Smooth muscle cell (in vitro differentiated cells): ENCODE data around the gene SLC23A2. TPM values are rescaled to one million over a fixed set of nuclear protein-coding genes. Genes with fewer than 3 reads are reported as not detected.

ENCODE experiments used
- DNase-seq: peaks from one replicate; lab custom pipeline; 2025; ENCODE audit not compliant: unreplicated experiment; lab: John Stamatoyannopoulos, UW
- H2AFZ ChIP-seq: fragments of 200-600 bp; sonication (generic); 2 replicates; pipeline ENCODE4 v1.6.0; 2016; ENCODE audit warnings: antibody characterized with exemption, low read depth, mild to moderate bottlenecking
- H3F3A ChIP-seq: fragments of 200-600 bp; sonication (generic); 2 replicates; pipeline ENCODE4 v1.6.0; 2017; ENCODE audit warnings: antibody characterized with exemption, low read depth
- H3K27ac ChIP-seq: fragments of 200-600 bp; sonication (generic); 2 replicates; pipeline ENCODE4 v1.5.1; 2016; ENCODE audit warnings: low read depth, mild to moderate bottlenecking
- H3K27me3 ChIP-seq: fragments of 200-600 bp; sonication (generic); 2 replicates; pipeline ENCODE4 v1.6.1; 2016; ENCODE audit warnings: low read depth, mild to moderate bottlenecking
- H3K36me3 ChIP-seq: fragments of 200-600 bp; sonication (generic); 2 replicates; pipeline ENCODE4 v1.5.1; 2016; ENCODE audit warnings: low read depth
- H3K4me1 ChIP-seq: fragments of 200-600 bp; sonication (generic); 2 replicates; pipeline ENCODE4 v1.5.1; 2016; ENCODE audit warnings: low read depth
- H3K4me2 ChIP-seq: fragments of 200-600 bp; sonication (generic); 2 replicates; pipeline ENCODE4 v1.6.0; 2016; ENCODE audit warnings: mild to moderate bottlenecking
- H3K4me3 ChIP-seq: fragments of 200-600 bp; sonication (generic); 2 replicates; pipeline ENCODE4 v1.5.1; 2016; ENCODE audit warnings: mild to moderate bottlenecking
- H3K79me2 ChIP-seq: fragments of 200-600 bp; sonication (generic); 2 replicates; pipeline ENCODE4 v1.6.0; 2016; ENCODE audit warnings: low read depth, mild to moderate bottlenecking
- H3K9ac ChIP-seq: fragments of 200-600 bp; sonication (generic); 2 replicates; pipeline ENCODE4 v1.6.0; 2016; ENCODE audit warnings: low read depth
- H3K9me3 ChIP-seq: fragments of 200-600 bp; sonication (generic); replicated peaks from 2 replicates; pipeline ENCODE4 v1.5.1; 2016; ENCODE audit warnings: low read depth
- H4K20me1 ChIP-seq: fragments of 200-600 bp; sonication (generic); 2 replicates; pipeline ENCODE4 v1.6.0; 2016; ENCODE audit warnings: low read depth
- WGBS: methylation state at CpG from one replicate; pipeline ENCODE4 v1.1.7; 2016; ENCODE audit warnings: low lambda C conversion rate; 5-methylcytosine and 5-hydroxymethylcytosine counted together
- polyA plus RNA-seq: library from polyadenylated mRNA; unstranded; fragments of >200 nt; fragmentation: Nextera tagmentation; extraction: Ambion mirVana; gene quantifications from 2 replicates; pipeline ENCODE4 v1.2.1, GENCODE V29; 2016
- total RNA-seq: library from RNA; depleted of rRNA; stranded (reverse); fragments of >200 nt; gene quantifications from 2 replicates; pipeline ENCODE4 v1.2.3, GENCODE V29; 2014
- TF ChIP-seq, protein P1 (sequence below): fragments of 200-600 bp; sonication (generic); IDR thresholded peaks from 2 replicates; pipeline ENCODE4 v1.5.1; 2017; ENCODE audit warnings: borderline replicate concordance, mild to moderate bottlenecking, antibody characterized with exemption; ENCODE audit not compliant: insufficient read depth, poor library complexity, severe bottlenecking

Gene SLC23A2
- total and polyA plus RNA-seq, 2 experiments from 2014 or later = 1.4 to 5.0 TPM

DNA sequence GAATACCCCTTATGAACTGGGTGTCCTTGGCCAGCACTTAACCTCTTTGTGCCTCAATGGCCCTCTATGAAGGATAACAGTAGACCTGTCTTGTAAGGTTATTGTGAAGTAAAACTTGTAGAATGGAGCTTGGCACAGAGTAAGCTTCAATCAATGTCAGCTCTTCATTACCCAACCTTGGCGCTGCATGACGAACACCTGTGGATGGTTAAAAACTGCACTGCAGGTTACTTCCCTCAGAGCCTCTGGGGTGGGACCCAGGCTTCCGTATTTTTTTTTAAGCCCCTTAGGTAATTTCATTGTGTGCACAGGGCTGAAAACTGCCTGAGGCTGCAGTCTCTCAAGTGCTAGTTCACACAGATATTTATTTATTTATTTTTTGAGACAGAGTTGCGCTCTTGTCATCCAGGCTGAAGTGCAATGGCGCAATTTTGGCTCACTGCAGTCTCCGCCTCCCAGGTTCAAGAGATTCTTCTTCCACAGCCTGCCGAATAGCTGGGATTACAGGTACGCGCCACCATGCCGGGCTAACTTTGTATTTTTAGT, 42.8 kb upstream of the SLC23A2 start:
- no peaks in the 10 kb centered on the region for H4K20me1 ChIP-seq
- no peaks in the 10 kb centered on the region for H3K79me2 ChIP-seq
- no peaks in the 10 kb centered on the region for H3F3A ChIP-seq
- H2AFZ ChIP-seq = no peak overlapping the region
- no peaks in the 10 kb centered on the region for H3K9me3 ChIP-seq
- no peak overlapping the region for H3K27ac ChIP-seq
- H3K4me2 ChIP-seq = no peak overlapping the region
- no peaks in the 10 kb centered on the region for H3K27me3 ChIP-seq
- no peak overlapping the region for H3K9ac ChIP-seq
- TF ChIP-seq, protein P1, sequence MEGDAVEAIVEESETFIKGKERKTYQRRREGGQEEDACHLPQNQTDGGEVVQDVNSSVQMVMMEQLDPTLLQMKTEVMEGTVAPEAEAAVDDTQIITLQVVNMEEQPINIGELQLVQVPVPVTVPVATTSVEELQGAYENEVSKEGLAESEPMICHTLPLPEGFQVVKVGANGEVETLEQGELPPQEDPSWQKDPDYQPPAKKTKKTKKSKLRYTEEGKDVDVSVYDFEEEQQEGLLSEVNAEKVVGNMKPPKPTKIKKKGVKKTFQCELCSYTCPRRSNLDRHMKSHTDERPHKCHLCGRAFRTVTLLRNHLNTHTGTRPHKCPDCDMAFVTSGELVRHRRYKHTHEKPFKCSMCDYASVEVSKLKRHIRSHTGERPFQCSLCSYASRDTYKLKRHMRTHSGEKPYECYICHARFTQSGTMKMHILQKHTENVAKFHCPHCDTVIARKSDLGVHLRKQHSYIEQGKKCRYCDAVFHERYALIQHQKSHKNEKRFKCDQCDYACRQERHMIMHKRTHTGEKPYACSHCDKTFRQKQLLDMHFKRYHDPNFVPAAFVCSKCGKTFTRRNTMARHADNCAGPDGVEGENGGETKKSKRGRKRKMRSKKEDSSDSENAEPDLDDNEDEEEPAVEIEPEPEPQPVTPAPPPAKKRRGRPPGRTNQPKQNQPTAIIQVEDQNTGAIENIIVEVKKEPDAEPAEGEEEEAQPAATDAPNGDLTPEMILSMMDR = no peak
- H3K4me1 ChIP-seq = no peaks in the 10 kb centered on the region
- 91% methylated on average over 10 of the region's 10 CpGs for WGBS
- no peak for DNase-seq
- no peak overlapping the region for H3K4me3 ChIP-seq
- no peaks in the 10 kb centered on the region for H3K36me3 ChIP-seq

DNA sequence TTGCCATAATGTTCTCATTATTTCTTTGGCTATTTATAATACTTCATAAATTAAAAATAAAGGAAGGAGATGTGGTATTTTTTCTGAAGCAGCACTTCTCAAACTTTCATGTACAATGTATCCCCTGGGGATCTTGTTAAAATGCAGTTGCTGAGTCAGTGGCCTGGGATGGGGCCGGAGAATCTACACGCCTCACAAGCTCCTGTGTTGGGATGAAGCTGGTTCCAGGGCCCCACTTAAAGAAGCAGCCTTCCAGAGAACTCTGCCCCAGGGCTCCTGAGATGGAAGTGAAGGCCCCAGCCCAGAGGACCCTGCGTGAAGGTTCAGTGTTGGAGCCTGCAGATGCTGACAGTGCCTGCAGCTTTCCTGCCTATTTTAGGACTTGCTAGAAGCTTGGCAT, 40.1 kb upstream of the SLC23A2 start:
- WGBS = 54% methylated on average over 3 of the region's 3 CpGs
- Histone ChIP-seq H3K9ac (no peak overlapping the region), H3F3A (no peaks in the 10 kb centered on the region), H3K4me2 (no peak overlapping the region), H3K4me3 (no peak overlapping the region), H2AFZ (no peak overlapping the region), H3K36me3 (no peaks in the 10 kb centered on the region), H3K27me3 (no peaks in the 10 kb centered on the region), H3K79me2 (no peaks in the 10 kb centered on the region), H3K4me1 (no peaks in the 10 kb centered on the region), H3K27ac (no peak overlapping the region), H3K9me3 (no peaks in the 10 kb centered on the region), H4K20me1 (no peaks in the 10 kb centered on the region)
- TF ChIP-seq, protein P1 = no peak
- no peak for DNase-seq

DNA sequence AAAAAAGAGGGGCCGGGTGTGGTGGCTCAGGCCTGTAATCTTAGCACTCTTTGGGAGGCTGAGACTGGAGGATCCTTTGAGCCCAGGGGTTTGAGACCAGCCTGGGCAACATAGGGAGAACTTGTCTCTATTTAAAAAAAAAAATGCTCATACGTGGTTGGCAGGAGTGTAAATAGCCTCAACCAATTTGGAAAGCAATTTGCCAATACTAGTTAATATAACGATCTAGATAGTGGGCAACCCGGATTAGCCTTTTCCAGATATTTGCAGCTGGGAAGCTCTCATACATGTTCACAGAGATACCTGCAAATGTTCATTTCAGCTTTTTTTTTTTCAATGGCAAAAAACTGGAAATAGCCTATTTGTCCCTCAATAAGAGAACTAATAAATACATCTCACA, 39.0 kb upstream of the SLC23A2 start:
- no peak overlapping the region for H3K9ac ChIP-seq
- H3K79me2 ChIP-seq = no peaks in the 10 kb centered on the region
- no peaks in the 10 kb centered on the region for H3K4me1 ChIP-seq
- H3K27me3 ChIP-seq = no peaks in the 10 kb centered on the region
- no peak overlapping the region for H3K27ac ChIP-seq
- no peaks in the 10 kb centered on the region for H4K20me1 ChIP-seq
- H3K36me3 ChIP-seq = no peaks in the 10 kb centered on the region
- H3K9me3 ChIP-seq = no peaks in the 10 kb centered on the region
- no peak overlapping the region for H3K4me3 ChIP-seq
- TF ChIP-seq, protein P1 = no peak
- WGBS = 91% methylated on average over 4 of the region's 4 CpGs
- no peak overlapping the region for H2AFZ ChIP-seq
- DNase-seq = no peak
- H3F3A ChIP-seq = no peaks in the 10 kb centered on the region
- H3K4me2 ChIP-seq = no peak overlapping the region

DNA sequence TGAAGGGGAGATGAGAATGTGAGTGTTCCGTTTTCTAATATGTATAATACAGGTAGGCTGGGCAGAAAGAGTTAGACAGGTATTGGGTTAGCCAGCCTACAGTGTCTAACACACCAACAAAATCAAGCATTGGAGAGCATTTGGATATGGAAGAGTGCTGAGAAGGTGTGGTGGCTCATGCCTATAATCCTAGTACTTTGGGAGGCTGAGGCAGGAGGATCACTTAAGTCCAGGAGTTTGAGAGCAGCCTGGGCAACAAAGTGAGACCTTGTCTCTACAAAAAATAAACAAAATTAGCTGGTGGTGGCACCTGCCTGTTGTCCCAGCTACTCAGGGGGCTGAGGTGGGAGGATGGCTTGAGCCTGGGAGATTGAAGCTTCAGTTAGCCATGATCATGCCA, 38.6 kb upstream of the SLC23A2 start:
- Histone ChIP-seq H3K79me2 (no peaks in the 10 kb centered on the region), H3K27me3 (no peaks in the 10 kb centered on the region), H3K4me1 (no peaks in the 10 kb centered on the region), H3K9me3 (no peaks in the 10 kb centered on the region), H3K4me3 (no peak overlapping the region), H3K9ac (no peak overlapping the region), H3K27ac (no peak overlapping the region), H2AFZ (no peak overlapping the region), H3K36me3 (no peaks in the 10 kb centered on the region), H4K20me1 (no peaks in the 10 kb centered on the region), H3K4me2 (no peak overlapping the region), H3F3A (no peaks in the 10 kb centered on the region)
- TF ChIP-seq, protein P1 = no peak
- WGBS = 94% methylated on average over 1 of the region's 1 CpG
- DNase-seq = no peak
